GM12878 (cell line): ENCODE data around the gene ACOT7. TPM values are rescaled to one million over a fixed set of nuclear protein-coding genes. Genes with fewer than 3 reads are reported as not detected.

ENCODE experiments used
- ATAC-seq: fragments of 200-7000 bp; cut with Tn5 transposase; 3 replicates; pipeline ENCODE4 v1.9.1; 2020; ENCODE audit warnings: mild to moderate bottlenecking, moderate library complexity
- BruUV-seq: library from RNA; stranded (reverse); fragments of 400-500 nt; replicated peaks from 2 replicates; lab custom pipeline; 2021; lab: Mats Ljungman, UMichigan
- CTCF ChIA-PET: fragments of 300-600 bp; sonication (Branson Sonifier 250); formaldehyde crosslinking; extraction: SDS; loops from one replicate; lab custom pipeline; 2021; ENCODE audit warnings: inconsistent platforms; lab: Yijun Ruan, JAX
- POLR2A ChIA-PET: fragments of 350-600 bp; formaldehyde crosslinking; extraction: SDS; loops from one replicate; lab custom pipeline; 2021; ENCODE audit warnings: inconsistent platforms; lab: Charles Lee
- RAD21 ChIA-PET: fragments of 300-600 bp; sonication (Branson Sonifier 250); formaldehyde crosslinking; loops from one replicate; lab custom pipeline; 2023; ENCODE audit warnings: antibody characterized with exemption; ENCODE audit not compliant: unreplicated experiment; lab: Charles Lee
- SMC1A ChIA-PET: fragments of 300-600 bp; sonication (Branson Sonifier 250); formaldehyde crosslinking; loops from one replicate; lab custom pipeline; 2023; ENCODE audit not compliant: unreplicated experiment, uncharacterized antibody; lab: Charles Lee
- DNase-seq: peaks from one replicate; pipeline ENCODE4 v3.0.0-alpha.2; 2011; ENCODE audit warnings: low read depth, low spot score
- FAIRE-seq: peaks from 3 replicates; lab custom pipeline; 2011; peaks lifted over from hg19 to GRCh38; lab: Jason Lieb, UNC
- H2AFZ ChIP-seq: 2 replicates; pipeline ENCODE4 v1.6.0; 2011; ENCODE audit warnings: low read depth, low read length, control low read depth; ENCODE audit not compliant: control insufficient read depth
- H3K27ac ChIP-seq: 2 replicates; pipeline ENCODE4 v1.5.1; 2011; ENCODE audit warnings: control low read depth; ENCODE audit not compliant: control insufficient read depth, insufficient read depth
- H3K27me3 ChIP-seq, 2 experiments: replicated peaks in 1 of 2; 2 replicates each; pipeline versions ENCODE4 v1.6.0 to v1.6.1; 2011; ENCODE audit warnings: low read length in 1 of 2; ENCODE audit not compliant: control insufficient read depth in 2 of 2, insufficient read depth in 2 of 2
- H3K36me3 ChIP-seq, 2 experiments: 2 replicates each; pipeline ENCODE4 v1.5.1; 2011; ENCODE audit warnings: low read length in 1 of 2; ENCODE audit not compliant: control insufficient read depth in 2 of 2, insufficient read depth in 2 of 2
- H3K4me1 ChIP-seq: 2 replicates; pipeline ENCODE4 v1.6.1; 2011; ENCODE audit warnings: mild to moderate bottlenecking, low read length, moderate library complexity, mixed read lengths; ENCODE audit not compliant: control insufficient read depth, insufficient read depth
- H3K4me2 ChIP-seq: 2 replicates; pipeline ENCODE4 v1.6.0; 2011; ENCODE audit warnings: control low read depth; ENCODE audit not compliant: control insufficient read depth, insufficient read depth
- H3K4me3 ChIP-seq: fragments of 200-600 bp; sonication (generic); 2 replicates; pipeline ENCODE4 v1.5.1; 2016
- H3K79me2 ChIP-seq: 2 replicates; pipeline ENCODE4 v1.6.0; 2011; ENCODE audit warnings: low read length; ENCODE audit not compliant: control insufficient read depth, insufficient read depth
- H3K9ac ChIP-seq: 2 replicates; pipeline ENCODE4 v1.8.0; 2011; ENCODE audit warnings: low read length, control low read depth, mixed read lengths; ENCODE audit not compliant: control insufficient read depth, insufficient read depth
- H3K9me3 ChIP-seq: replicated peaks from 3 replicates; pipeline ENCODE4 v1.5.1; 2011; ENCODE audit warnings: mild to moderate bottlenecking, low read length; ENCODE audit not compliant: control insufficient read depth, insufficient read depth
- H4K20me1 ChIP-seq: 2 replicates; pipeline ENCODE4 v1.6.0; 2011; ENCODE audit not compliant: control insufficient read depth, insufficient read depth
- BHLHE40 ChIP-seq, 2 experiments: fragments of 450-650 bp in 1 of 2; IDR thresholded peaks; 2 replicates each; pipeline ENCODE4 v1.6.1; 2011 to 2017; ENCODE audit warnings: low read depth in 2 of 2, borderline replicate concordance in 1 of 2, improper control_type of control experiment in 1 of 2, low read length in 1 of 2, mild to moderate bottlenecking in 1 of 2
- FOXK2 ChIP-seq: fragments of 450-650 bp; IDR thresholded peaks from 2 replicates; pipeline ENCODE4 v1.6.1; 2017; ENCODE audit warnings: mild to moderate bottlenecking, moderate library complexity
- IRF5 ChIP-seq: fragments of 450-650 bp; IDR thresholded peaks from 2 replicates; pipeline ENCODE4 v1.6.1; 2017; ENCODE audit warnings: borderline replicate concordance
- JUNB ChIP-seq: IDR thresholded peaks from 2 replicates; pipeline ENCODE4 v1.6.1; 2016; ENCODE audit warnings: antibody characterized with exemption, mild to moderate bottlenecking
- KDM1A ChIP-seq: fragments of 200-600 bp; sonication (generic); IDR thresholded peaks from 2 replicates; pipeline ENCODE4 v1.6.1; 2016; ENCODE audit warnings: borderline replicate concordance
- SMARCA5 ChIP-seq: fragments of 450-650 bp; IDR thresholded peaks from 2 replicates; pipeline ENCODE4 v1.6.1; 2017; ENCODE audit warnings: mild to moderate bottlenecking
- SMC3 ChIP-seq: IDR thresholded peaks from 2 replicates; pipeline ENCODE4 v1.6.1; 2011; ENCODE audit warnings: low read length, improper control_type of control experiment, borderline replicate concordance
- SUZ12 ChIP-seq: fragments of 200-600 bp; sonication (generic); IDR thresholded peaks from one replicate; pipeline ENCODE4 v1.6.1; 2018; ENCODE audit warnings: antibody characterized with exemption, mild to moderate bottlenecking; ENCODE audit not compliant: unreplicated experiment
- TCF7 ChIP-seq: IDR thresholded peaks from 2 replicates; pipeline ENCODE4 v1.6.1; 2014; ENCODE audit warnings: antibody characterized with exemption, borderline replicate concordance
- ZNF274 ChIP-seq: IDR thresholded peaks from one replicate; pipeline ENCODE4 v1.8.0; 2011; ENCODE audit not compliant: insufficient read length, insufficient read depth
- WGBS: methylation state at CpG from one replicate; pipeline ENCODE4 v1.1.6; 2016; ENCODE audit warnings: low lambda C conversion rate; ENCODE audit not compliant: insufficient replicate concordance, insufficient coverage; ENCODE audit errors: missing lambda C conversion rate; 5-methylcytosine and 5-hydroxymethylcytosine counted together
- in situ Hi-C: fragments of 300-500 bp; cut with MboI; formaldehyde crosslinking; loops from 9 replicates; pipeline ENCODE4 v1.14.3; 2018; ENCODE audit warnings: mixed read lengths
- intact Hi-C: fragments of 100-400 bp; cut with micrococcal nuclease; formaldehyde crosslinking; loops from one replicate; pipeline ENCODE4 v1.14.2; 2022; ENCODE audit not compliant: unreplicated experiment
- polyA plus RNA-seq, 11 experiments: library from polyadenylated mRNA; depleted of rRNA in 4 of 11; unstranded in 6 of 11; stranded (reverse) in 5 of 11; fragments of >200 nt; fragmentation: Nextera tagmentation in 4 of 11; fragmentation: Illumina TruSeq in 1 of 11; extraction: Ambion mirVana in 4 of 11; extraction: Trizol in 1 of 11; gene quantifications; 1 replicate in 1 of 11; 2 replicates in 10 of 11; pipeline versions ENCODE4 v1.2.1 to v1.2.3, GENCODE V29; 2011 to 2016; ENCODE audit warnings: inconsistent platforms in 2 of 11, missing spikeins in 2 of 11, low read depth in 1 of 11
- total RNA-seq, 4 experiments: library from RNA; depleted of rRNA in 3 of 4; stranded (reverse); fragments of >200 nt in 3 of 4; fragmentation: Illumina TruSeq in 1 of 4; extraction: Trizol in 1 of 4; gene quantifications; 2 replicates each; pipeline versions ENCODE4 v1.2.1 to v1.2.3, GENCODE V29; 2013 to 2021

ACOT7 gene
- total and polyA plus RNA-seq, 10 of the 15 experiments (the other 5 are each of a cell fraction or from before 2014, with no cell fraction given) = 8.9 to 206 (median 61.2) TPM

GRCh38 chr1:6299557-6300165, 93.9 kb downstream of the ACOT7 start (continued):
- TF ChIP-seq KDM1A = no peak
- peak; percentile 12; the same call in 1 of the 2 replicates for TF ChIP-seq JUNB
- no peak for TF ChIP-seq IRF5
- no peak for TF ChIP-seq ZNF274
- TF ChIP-seq, all 136 proteins: peak for 6

- in situ Hi-C loops = no loop called here
- no peaks in the 10 kb centered on the region for H3K9me3 ChIP-seq
- peaks cover 3 to 6% of the 10 kb centered on the region in 2 experiments; a peak in 3 of 4 replicates for H3K36me3 ChIP-seq
- DNase-seq (no peak), FAIRE-seq (no peak)
- H3K4me1 ChIP-seq = peaks cover 4% of the 10 kb centered on the region; the same call in 1 of the 2 replicates
- CTCF ChIA-PET = no interaction called here
- 97% methylated on average over 8 of the region's 8 CpGs for WGBS
- H3K4me3 ChIP-seq = no peak overlapping the region
- intact Hi-C loops = no loop called here
- H3K79me2 ChIP-seq = no peaks in the 10 kb centered on the region
- no peak overlapping the region for H3K9ac ChIP-seq
- POLR2A ChIA-PET = no interaction called here
- RAD21 ChIA-PET = no interaction called here
- H3K27me3 ChIP-seq = no peaks in the 10 kb centered on the region
- SMC1A ChIA-PET = no interaction called here
- H4K20me1 ChIP-seq = no peaks in the 10 kb centered on the region
- H2AFZ ChIP-seq = no peak overlapping the region
- no TSS peak for BruUV-seq
- TF ChIP-seq FOXK2 (no peak), TCF7 (no peak), SUZ12 (no peak), BHLHE40 (IDR thresholded peaks at IDR 0.05; ENCODE audit: borderline replicate concordance in 1 of 2, low read depth in 2 of 2, low read length in 1 of 2) (no peak), SMC3 (no peak), SMARCA5 (no peak)
- TF ChIP-seq, all 136 proteins: peak for 0
- Histone ChIP-seq H3K27ac (no peak overlapping the region), H3K4me2 (no peak overlapping the region)
- ATAC-seq = no peak
Observed at GRCh38 chr1:6298940-6299465, 94.6 kb downstream of the ACOT7 start.
